H9 (cell line): ENCODE measurements around the gene SCGB2B2. TPM values are rescaled to one million over a fixed set of nuclear protein-coding genes. Genes with fewer than 3 reads are reported as not detected.

Experiments used
- DNase-seq: peaks from one replicate; pipeline ENCODE4 v3.0.0-alpha.2; 2017
- H2AFZ ChIP-seq: one replicate; pipeline ENCODE4 v1.6.1; 2013; ENCODE audit warnings: mild to moderate bottlenecking, low read length, control low read depth, moderate library complexity
- H2AK5ac ChIP-seq: 2 replicates; pipeline ENCODE4 v1.6.1; 2013; ENCODE audit warnings: low read length, control low read depth, mixed read lengths; ENCODE audit not compliant: insufficient read length
- H2BK120ac ChIP-seq: one replicate; pipeline ENCODE4 v1.6.1; 2013; ENCODE audit warnings: low read depth, mild to moderate bottlenecking, low read length, control low read depth, inconsistent platforms; ENCODE audit not compliant: poor library complexity, severe bottlenecking
- H2BK12ac ChIP-seq: 2 replicates; pipeline ENCODE4 v1.6.1; 2013; ENCODE audit warnings: low read length, control low read depth, mixed read lengths, low read depth; ENCODE audit not compliant: insufficient read length
- H2BK15ac ChIP-seq: 2 replicates; pipeline ENCODE4 v1.6.1; 2013; ENCODE audit warnings: low read depth, low read length, control low read depth
- H2BK20ac ChIP-seq: one replicate; pipeline ENCODE4 v1.6.1; 2013; ENCODE audit warnings: low read depth, mild to moderate bottlenecking, low read length, control low read depth, inconsistent platforms; ENCODE audit not compliant: poor library complexity, severe bottlenecking
- H2BK5ac ChIP-seq: 2 replicates; pipeline ENCODE4 v1.6.1; 2013; ENCODE audit warnings: low read length, control low read depth, mixed read lengths; ENCODE audit not compliant: insufficient read length
- H3K14ac ChIP-seq: 2 replicates; pipeline ENCODE4 v1.6.1; 2013; ENCODE audit warnings: low read length, control low read depth; ENCODE audit not compliant: insufficient read depth
- H3K18ac ChIP-seq: 2 replicates; pipeline ENCODE4 v1.6.1; 2013; ENCODE audit warnings: low read depth, mild to moderate bottlenecking, mixed read lengths, low read length, control low read depth; ENCODE audit not compliant: insufficient read length
- H3K23ac ChIP-seq: 2 replicates; pipeline ENCODE4 v1.6.1; 2013; ENCODE audit warnings: low read length, control low read depth, mixed read lengths, low read depth; ENCODE audit not compliant: insufficient read length
- H3K23me2 ChIP-seq: 2 replicates; pipeline ENCODE4 v1.6.1; 2013; ENCODE audit warnings: low read depth, mild to moderate bottlenecking, mixed read lengths, low read length, control low read depth; ENCODE audit not compliant: insufficient read length, poor library complexity, severe bottlenecking
- H3K27ac ChIP-seq: 2 replicates; pipeline ENCODE4 v1.5.1; 2013; ENCODE audit warnings: low read length, control low read depth, mixed read lengths, low read depth; ENCODE audit not compliant: insufficient read length
- H3K27me3 ChIP-seq: 2 replicates; pipeline ENCODE4 v1.6.1; 2013; ENCODE audit warnings: low read length, control low read depth, inconsistent platforms; ENCODE audit not compliant: insufficient read depth
- H3K4ac ChIP-seq: 2 replicates; pipeline ENCODE4 v1.6.1; 2013; ENCODE audit warnings: low read depth, mild to moderate bottlenecking, control low read depth, inconsistent platforms, low read length, moderate library complexity
- H3K4me1 ChIP-seq: 2 replicates; pipeline ENCODE4 v1.6.1; 2013; ENCODE audit warnings: low read length, control low read depth, inconsistent platforms; ENCODE audit not compliant: insufficient read depth
- H3K4me2 ChIP-seq: 2 replicates; pipeline ENCODE4 v1.6.1; 2013; ENCODE audit warnings: low read length, control low read depth, mixed read lengths; ENCODE audit not compliant: insufficient read length, insufficient read depth
- H3K56ac ChIP-seq: 2 replicates; pipeline ENCODE4 v1.6.1; 2013; ENCODE audit warnings: low read depth, mild to moderate bottlenecking, mixed read lengths, low read length, control low read depth; ENCODE audit not compliant: insufficient read length
- H3K79me1 ChIP-seq: 2 replicates; pipeline ENCODE4 v1.6.1; 2013; ENCODE audit warnings: low read depth, mild to moderate bottlenecking, moderate library complexity, low read length, control low read depth, inconsistent platforms; ENCODE audit not compliant: insufficient read depth, poor library complexity, severe bottlenecking
- H3K79me2 ChIP-seq: 2 replicates; pipeline ENCODE4 v1.6.1; 2013; ENCODE audit warnings: low read length, control low read depth, inconsistent platforms; ENCODE audit not compliant: insufficient read depth
- H3K9ac ChIP-seq: 2 replicates; pipeline ENCODE4 v1.6.1; 2013; ENCODE audit warnings: low read length, control low read depth, mixed read lengths; ENCODE audit not compliant: insufficient read length; ENCODE audit errors: extremely low read depth
- H3K9me3 ChIP-seq: one replicate; pipeline ENCODE4 v1.6.1; 2013; ENCODE audit warnings: low read depth, low read length, inconsistent platforms; ENCODE audit not compliant: control insufficient read depth
- H3T11ph ChIP-seq: one replicate; pipeline ENCODE4 v1.6.1; 2013; ENCODE audit warnings: mild to moderate bottlenecking, low read length, control low read depth, inconsistent platforms
- H4K20me1 ChIP-seq: one replicate; pipeline ENCODE4 v1.6.1; 2013; ENCODE audit not compliant: control insufficient read depth, insufficient read length, insufficient read depth
- H4K5ac ChIP-seq: 2 replicates; pipeline ENCODE4 v1.6.1; 2013; ENCODE audit warnings: low read depth, mild to moderate bottlenecking, mixed read lengths, low read length, control low read depth; ENCODE audit not compliant: insufficient read length
- H4K8ac ChIP-seq: replicated peaks from 2 replicates; pipeline ENCODE4 v1.6.1; 2013; ENCODE audit warnings: low read length, control low read depth, mixed read lengths, low read depth; ENCODE audit not compliant: insufficient read length
- H4K91ac ChIP-seq: 2 replicates; pipeline ENCODE4 v1.6.1; 2013; ENCODE audit warnings: low read depth, mild to moderate bottlenecking, moderate library complexity, mixed read lengths, low read length, control low read depth; ENCODE audit not compliant: insufficient read length
- H3K27ac Mint-ChIP-seq, 3 experiments: 2 replicates in 2 of 3; 3 replicates in 1 of 3; pipeline ENCODE4 v1.8.0; 2020 to 2021; ENCODE audit warnings: mixed read lengths in 3 of 3, mild to moderate bottlenecking in 1 of 3, moderate library complexity in 1 of 3
- H3K27me3 Mint-ChIP-seq: 2 replicates; pipeline ENCODE4 v1.8.0; 2021; ENCODE audit warnings: low read depth, mild to moderate bottlenecking, moderate library complexity, mixed read lengths
- H3K36me3 Mint-ChIP-seq, 3 experiments: 2 replicates in 2 of 3; 3 replicates in 1 of 3; pipeline ENCODE4 v1.8.0; 2020 to 2021; ENCODE audit warnings: low read depth in 3 of 3, mixed read lengths in 3 of 3; ENCODE audit not compliant: insufficient read depth in 1 of 3
- H3K4me1 Mint-ChIP-seq, 2 experiments: 2 replicates each; pipeline ENCODE4 v1.8.0; 2020; ENCODE audit warnings: mixed read lengths in 2 of 2
- H3K4me3 Mint-ChIP-seq, 2 experiments: 2 replicates in 1 of 2; 3 replicates in 1 of 2; pipeline ENCODE4 v1.8.0; 2020 to 2021; ENCODE audit warnings: mild to moderate bottlenecking in 2 of 2, mixed read lengths in 2 of 2, moderate library complexity in 1 of 2
- H3K9me3 Mint-ChIP-seq, 2 experiments: 2 replicates in 1 of 2; 3 replicates in 1 of 2; pipeline ENCODE4 v1.8.0; 2020; ENCODE audit warnings: mild to moderate bottlenecking in 2 of 2, mixed read lengths in 2 of 2, moderate library complexity in 1 of 2
- WGBS: extraction: QIAGEN DNeasy Blood & Tissue Kit; methylation state at CpG from one replicate; pipeline ENCODE4 v1.1.7; 2013; ENCODE audit warnings: missing lambda C conversion rate, low lambda C conversion rate, mixed read lengths; ENCODE audit not compliant: insufficient read length; ENCODE audit errors: extremely low coverage; 5-methylcytosine and 5-hydroxymethylcytosine counted together
- total RNA-seq: library from RNA; stranded (reverse); gene quantifications from 2 replicates; pipeline ENCODE4 v1.2.1, GENCODE V29; 2021
- TF ChIP-seq, protein P1 (sequence below): fragments of 200-600 bp; sonication (generic); conservative IDR thresholded peaks from 3 replicates; pipeline ENCODE4 v1.8.0; 2021; ENCODE audit warnings: antibody characterized with exemption, mild to moderate bottlenecking

Gene SCGB2B2
- total RNA-seq, 1 experiment from 2014 or later = not detected

DNA sequence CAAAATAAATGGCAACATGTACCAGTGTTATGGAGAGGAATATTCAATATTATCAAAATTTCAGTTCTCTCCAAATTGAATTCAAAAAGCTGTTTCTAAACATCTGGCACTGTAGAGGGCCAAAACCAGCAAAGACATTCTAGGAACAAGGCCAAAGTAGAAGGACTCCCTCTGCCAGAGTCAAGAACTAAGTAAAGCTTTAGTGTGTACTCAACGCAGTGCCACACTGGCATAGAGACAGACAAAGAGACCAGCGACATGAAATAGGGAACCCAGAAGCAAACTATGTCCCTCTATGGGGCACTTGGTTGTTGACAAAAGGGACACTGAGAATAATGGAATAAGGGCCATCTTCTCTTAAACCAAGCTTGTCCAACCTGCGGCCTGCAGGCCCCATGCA lies 15.6 kb downstream of the SCGB2B2 start:
- Histone ChIP-seq H3K56ac (no peak overlapping the region), H4K8ac (no peak overlapping the region), H2BK20ac (no peak overlapping the region), H2BK12ac (no peak overlapping the region), H4K5ac (no peak overlapping the region), H4K20me1 (no peaks in the 10 kb centered on the region), H3K4me2 (no peak overlapping the region), H2BK120ac (no peak overlapping the region), H2BK5ac (no peak overlapping the region), H3T11ph (no peak overlapping the region), H3K4ac (no peak overlapping the region), H3K23me2 (no peaks in the 10 kb centered on the region), H3K79me1 (no peaks in the 10 kb centered on the region), H3K9ac (no peak overlapping the region), H3K79me2 (no peaks in the 10 kb centered on the region), H2AK5ac (no peak overlapping the region), H3K23ac (no peak overlapping the region), H2AFZ (no peak overlapping the region), H2BK15ac (no peak overlapping the region), H3K9me3 (no peaks in the 10 kb centered on the region), H3K4me1 (no peaks in the 10 kb centered on the region), H3K27ac (no peak overlapping the region), H3K18ac (no peak overlapping the region), H4K91ac (no peak overlapping the region), H3K27me3 (no peaks in the 10 kb centered on the region), H3K14ac (no peak overlapping the region)
- DNase-seq = no peak
- no CpG with 5 or more reads among the region's 3 CpGs for WGBS
- no peak overlapping the region for H3K4me3 Mint-ChIP-seq
- H3K4me1 Mint-ChIP-seq = peaks cover 0 to 4% of the 10 kb centered on the region in 2 experiments; a peak in 1 of 4 replicates
- H3K27ac Mint-ChIP-seq = no peak overlapping the region
- peaks cover 20 to 82% of the 10 kb centered on the region in 2 experiments for H3K9me3 Mint-ChIP-seq
- TF ChIP-seq, protein P1, sequence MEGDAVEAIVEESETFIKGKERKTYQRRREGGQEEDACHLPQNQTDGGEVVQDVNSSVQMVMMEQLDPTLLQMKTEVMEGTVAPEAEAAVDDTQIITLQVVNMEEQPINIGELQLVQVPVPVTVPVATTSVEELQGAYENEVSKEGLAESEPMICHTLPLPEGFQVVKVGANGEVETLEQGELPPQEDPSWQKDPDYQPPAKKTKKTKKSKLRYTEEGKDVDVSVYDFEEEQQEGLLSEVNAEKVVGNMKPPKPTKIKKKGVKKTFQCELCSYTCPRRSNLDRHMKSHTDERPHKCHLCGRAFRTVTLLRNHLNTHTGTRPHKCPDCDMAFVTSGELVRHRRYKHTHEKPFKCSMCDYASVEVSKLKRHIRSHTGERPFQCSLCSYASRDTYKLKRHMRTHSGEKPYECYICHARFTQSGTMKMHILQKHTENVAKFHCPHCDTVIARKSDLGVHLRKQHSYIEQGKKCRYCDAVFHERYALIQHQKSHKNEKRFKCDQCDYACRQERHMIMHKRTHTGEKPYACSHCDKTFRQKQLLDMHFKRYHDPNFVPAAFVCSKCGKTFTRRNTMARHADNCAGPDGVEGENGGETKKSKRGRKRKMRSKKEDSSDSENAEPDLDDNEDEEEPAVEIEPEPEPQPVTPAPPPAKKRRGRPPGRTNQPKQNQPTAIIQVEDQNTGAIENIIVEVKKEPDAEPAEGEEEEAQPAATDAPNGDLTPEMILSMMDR = no peak
- H3K36me3 Mint-ChIP-seq = peaks cover 0 to 4% (median 0%) of the 10 kb centered on the region in 3 experiments; a peak in 1 of 7 replicates
- peaks cover 28% of the 10 kb centered on the region for H3K27me3 Mint-ChIP-seq
